Activated CD4-positive, alpha-beta T cell treated with anti-CD3 and anti-CD28 coated beads, Interleukin-2, amount 10 ng/mL, durations not matched to agents 24 days and 14 days (primary cell): ENCODE results near the gene DNAJC24. TPM values are rescaled to one million over a fixed set of nuclear protein-coding genes. Genes with fewer than 3 reads are reported as not detected.
"Not testable (repeated sequence)": the region's sequence is repeated elsewhere in the genome, so short reads cannot be mapped to it uniquely, and the experiment has no call there.

ENCODE experiments used
- DNase-seq: peaks from one replicate; pipeline ENCODE4 v3.0.0; 2022
- H3K27ac Mint-ChIP-seq: one replicate; pipeline ENCODE4 v1.8.0; 2022; ENCODE audit warnings: mild to moderate bottlenecking, mixed read lengths
- H3K27me3 Mint-ChIP-seq: one replicate; pipeline ENCODE4 v1.8.0; 2022; ENCODE audit warnings: mixed read lengths
- H3K36me3 Mint-ChIP-seq: one replicate; pipeline ENCODE4 v1.8.0; 2022; ENCODE audit warnings: low read depth, mild to moderate bottlenecking, mixed read lengths
- H3K4me1 Mint-ChIP-seq: one replicate; pipeline ENCODE4 v1.8.0; 2021; ENCODE audit warnings: mixed read lengths
- H3K4me3 Mint-ChIP-seq: one replicate; pipeline ENCODE4 v1.8.0; 2022; ENCODE audit warnings: mild to moderate bottlenecking, moderate library complexity, mixed read lengths
- H3K9me3 Mint-ChIP-seq: one replicate; pipeline ENCODE4 v1.8.0; 2021; ENCODE audit warnings: mixed read lengths
- intact Hi-C: fragments of 100-400 bp; cut with micrococcal nuclease; formaldehyde crosslinking; loops from one replicate; pipeline ENCODE4 v1.15.1; 2023
- total RNA-seq: library from RNA; stranded (reverse); gene quantifications from 2 replicates; pipeline ENCODE4 v1.2.3, GENCODE V29; 2022

DNAJC24 gene, protein sequence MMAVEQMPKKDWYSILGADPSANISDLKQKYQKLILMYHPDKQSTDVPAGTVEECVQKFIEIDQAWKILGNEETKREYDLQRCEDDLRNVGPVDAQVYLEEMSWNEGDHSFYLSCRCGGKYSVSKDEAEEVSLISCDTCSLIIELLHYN
- 15.8 and 19.0 TPM in 2 replicates for total RNA-seq

DNA sequence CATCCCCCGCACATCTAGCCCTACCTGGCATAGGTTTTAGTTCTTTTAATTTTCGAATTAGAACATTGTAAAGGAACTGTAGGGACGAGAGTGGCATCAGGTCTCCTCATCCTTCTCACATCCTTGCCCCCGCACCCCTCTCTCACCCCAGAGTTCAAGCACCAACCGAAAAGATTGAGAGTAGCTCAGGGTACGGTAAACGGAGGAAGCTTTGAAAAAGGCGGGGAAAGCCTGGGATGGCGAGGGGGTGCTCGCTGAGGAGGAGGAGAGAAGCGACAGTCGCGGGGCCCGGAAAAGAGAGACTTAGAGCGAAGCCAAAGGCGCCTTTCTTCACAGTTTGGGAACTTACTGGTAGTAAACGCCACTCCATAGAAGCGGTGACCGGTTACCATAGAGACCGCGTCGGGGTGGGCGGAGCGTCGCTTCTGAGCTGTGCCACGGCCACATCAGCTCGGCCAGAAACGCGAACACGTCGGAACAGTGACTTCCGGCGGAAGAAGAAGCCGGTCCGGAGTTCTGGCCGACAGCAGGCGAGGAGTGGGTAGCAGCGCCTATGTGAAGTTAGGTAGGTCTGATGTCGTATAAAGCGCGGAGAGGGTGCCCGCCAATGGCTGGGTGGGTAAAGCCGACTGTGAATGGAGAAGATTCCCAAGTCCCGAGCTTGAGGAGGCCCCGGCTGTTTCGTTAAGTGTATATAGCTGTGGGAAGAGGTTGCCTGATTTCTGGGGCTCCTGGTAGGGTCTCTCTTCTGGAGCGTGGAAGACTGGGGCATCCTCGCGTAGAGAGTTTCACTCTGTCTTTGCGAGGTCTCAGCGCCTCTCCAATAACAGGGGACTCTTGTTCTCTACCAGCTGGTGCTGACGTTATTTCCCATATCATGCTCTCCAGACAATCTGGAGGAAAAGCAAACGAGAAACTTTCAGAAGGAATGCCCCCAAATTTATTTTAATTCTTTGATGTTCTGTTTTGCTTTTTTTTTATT, at the start of gene DNAJC24, which contains the start of gene DCDC1:
DNAJC24 (plus strand) TSS at position 513 of the 982 bp plus-strand sequence. CDS start 889 bp downstream, outside the sequence.
DCDC1 (minus strand) TSS at position 392 of the 982 bp plus-strand sequence. CDS start 41,459 bp downstream, outside the sequence.
- peak; percentile 98 for DNase-seq
- Mint-ChIP-seq H3K9me3 (no peaks in the 10 kb centered on the region), H3K27me3 (peaks cover 15% of the 10 kb centered on the region), H3K27ac (peak within 1 kb of the TSS; percentile 93), H3K4me3 (peak within 1 kb of the TSS; percentile 89), H3K4me1 (peaks cover 15% of the 10 kb centered on the region), H3K36me3 (peaks cover 4% of the 10 kb centered on the region)
- intact Hi-C loops = loop anchor here (1.0 to 10.0 kb wide), 4 partner anchors 140 to 1047 kb away; partner anchors contain the start of genes ARL14EP, ELP4, IMMP1L and RCN1

DNA sequence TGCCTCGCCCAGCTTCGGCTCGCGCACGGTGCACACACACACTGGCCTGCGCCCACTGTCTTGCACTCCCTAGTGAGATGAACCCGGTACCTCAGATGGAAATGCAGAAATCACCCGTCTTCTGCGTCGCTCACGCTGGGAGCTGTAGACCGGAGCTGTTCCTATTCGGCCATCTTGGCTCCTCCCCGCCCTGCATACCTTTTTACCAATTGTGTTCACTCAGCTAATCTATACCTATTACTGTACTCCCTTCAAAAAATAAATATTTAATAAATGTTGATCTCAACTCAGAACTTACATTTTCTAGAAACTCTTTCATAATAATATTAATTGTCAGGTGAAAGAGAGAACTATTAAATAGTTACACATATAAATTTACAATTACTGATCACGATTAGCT, 48.2 kb upstream of the DNAJC24 start:
- intact Hi-C loops, H3K4me1 Mint-ChIP-seq, H3K9me3 Mint-ChIP-seq, DNase-seq, H3K27me3 Mint-ChIP-seq, H3K4me3 Mint-ChIP-seq, H3K27ac Mint-ChIP-seq, H3K36me3 Mint-ChIP-seq: not testable (repeated sequence)

DNA sequence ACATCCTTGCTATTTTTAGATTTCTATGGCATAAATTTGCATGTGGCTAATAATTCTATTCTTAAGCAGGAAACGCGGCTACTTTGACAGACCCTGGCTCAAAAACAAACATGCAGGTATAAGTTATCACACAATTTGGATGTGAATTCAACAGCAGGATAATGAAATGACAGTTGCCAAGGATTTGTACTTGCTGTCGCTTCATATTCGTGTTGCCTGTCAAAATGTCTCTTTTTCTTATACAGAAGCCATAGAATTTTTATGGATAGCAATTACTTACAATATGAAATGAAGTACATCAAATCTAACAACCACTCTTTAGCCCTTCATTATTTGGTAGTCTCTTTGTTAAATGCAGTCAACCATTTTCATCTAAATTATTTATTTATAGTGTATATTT, 46.5 kb upstream of the DNAJC24 start:
- H3K27me3 Mint-ChIP-seq = peaks cover 2% of the 10 kb centered on the region

DNA sequence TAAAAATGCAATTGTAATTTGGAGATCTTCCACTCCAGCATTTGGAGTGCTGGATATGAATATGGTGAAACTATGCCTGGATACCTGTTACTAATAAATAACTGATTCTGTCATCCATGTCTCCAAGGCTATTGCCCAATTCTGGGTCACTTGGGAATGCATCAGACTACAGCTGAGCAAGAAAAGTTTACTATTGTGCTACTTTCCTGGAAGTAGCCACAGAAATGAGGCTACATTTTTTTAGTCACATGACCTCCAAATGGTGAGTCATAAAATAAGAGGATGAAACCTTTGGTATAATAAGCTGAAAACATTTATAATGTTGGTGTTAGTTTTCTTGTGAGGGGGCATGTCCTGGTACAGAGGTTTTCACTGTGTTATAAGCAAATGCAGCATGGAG, 44.5 kb upstream of the DNAJC24 start:
- H3K36me3 Mint-ChIP-seq = no peaks in the 10 kb centered on the region
- intact Hi-C loops = no loop called here
- no peak overlapping the region for H3K27ac Mint-ChIP-seq
- no peak for DNase-seq
- no peak overlapping the region for H3K4me3 Mint-ChIP-seq
- H3K4me1 Mint-ChIP-seq = peaks cover 10% of the 10 kb centered on the region
- peaks cover 3% of the 10 kb centered on the region for H3K9me3 Mint-ChIP-seq
- peaks cover 2% of the 10 kb centered on the region for H3K27me3 Mint-ChIP-seq

More for the DNA sequence above, 46.5 kb upstream of the DNAJC24 start:
- intact Hi-C loops = no loop called here
- Mint-ChIP-seq H3K4me3 (no peak overlapping the region), H3K36me3 (no peaks in the 10 kb centered on the region), H3K9me3 (no peaks in the 10 kb centered on the region), H3K4me1 (peaks cover 10% of the 10 kb centered on the region), H3K27ac (no peak overlapping the region)
- DNase-seq = no peak

DNA sequence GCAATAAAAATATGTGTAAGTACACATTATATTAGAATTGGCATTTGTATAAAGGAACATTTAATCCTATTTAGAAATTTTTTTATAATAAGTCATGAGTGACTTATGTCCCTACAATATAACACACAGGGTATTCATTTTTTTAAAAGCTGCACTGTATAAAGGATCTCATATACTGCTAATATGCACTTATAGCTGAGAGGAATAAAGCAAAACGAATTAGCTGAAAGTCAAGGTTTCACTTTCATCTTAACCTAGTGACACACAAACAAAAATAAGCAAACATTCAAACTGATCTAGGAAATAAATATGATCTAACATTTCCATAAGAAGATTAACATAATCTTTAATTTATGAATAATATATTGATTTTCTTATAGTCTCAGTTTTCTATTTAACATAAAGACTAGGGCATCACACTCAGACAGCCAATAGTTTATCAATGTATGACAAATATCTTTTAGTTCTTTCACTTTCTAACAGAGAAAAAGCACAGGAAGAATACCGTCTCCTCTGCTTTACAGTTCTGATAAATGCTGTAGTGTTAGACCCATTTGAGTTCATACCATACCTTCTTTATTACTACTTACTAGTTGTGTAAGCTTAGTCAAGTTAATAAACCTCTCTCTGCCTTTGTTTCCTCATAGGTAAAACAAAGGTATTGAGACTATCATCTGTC, 43.1 kb upstream of the DNAJC24 start:
- H3K9me3 Mint-ChIP-seq = peaks cover 3% of the 10 kb centered on the region
- H3K27me3 Mint-ChIP-seq = peaks cover 2% of the 10 kb centered on the region
- no peak overlapping the region for H3K27ac Mint-ChIP-seq
- peak overlapping the region; percentile 32 for H3K4me3 Mint-ChIP-seq
- intact Hi-C loops = no loop called here
- no peak for DNase-seq
- H3K36me3 Mint-ChIP-seq = no peaks in the 10 kb centered on the region
- H3K4me1 Mint-ChIP-seq = peaks cover 10% of the 10 kb centered on the region

DNA sequence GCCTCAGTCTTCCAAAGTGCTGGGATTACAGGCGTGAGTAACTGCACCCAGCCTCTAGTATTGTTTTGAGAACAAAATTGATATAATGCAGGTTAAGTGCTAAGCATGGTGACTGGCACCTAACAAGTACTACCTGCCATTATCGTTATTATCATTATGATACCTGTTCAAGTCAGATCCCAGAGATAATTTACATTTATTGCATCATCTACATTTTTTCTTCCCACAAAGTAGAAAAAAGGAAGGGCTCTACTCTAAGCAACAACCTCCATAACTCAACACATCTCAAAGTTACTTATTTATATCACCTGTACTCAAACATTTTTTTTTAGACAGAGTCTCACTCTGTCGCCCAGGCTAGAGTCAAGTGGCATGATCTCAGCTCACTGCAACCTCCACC, 42.2 kb upstream of the DNAJC24 start:
- intact Hi-C loops = no loop called here
- peaks cover 10% of the 10 kb centered on the region for H3K4me1 Mint-ChIP-seq

DNA sequence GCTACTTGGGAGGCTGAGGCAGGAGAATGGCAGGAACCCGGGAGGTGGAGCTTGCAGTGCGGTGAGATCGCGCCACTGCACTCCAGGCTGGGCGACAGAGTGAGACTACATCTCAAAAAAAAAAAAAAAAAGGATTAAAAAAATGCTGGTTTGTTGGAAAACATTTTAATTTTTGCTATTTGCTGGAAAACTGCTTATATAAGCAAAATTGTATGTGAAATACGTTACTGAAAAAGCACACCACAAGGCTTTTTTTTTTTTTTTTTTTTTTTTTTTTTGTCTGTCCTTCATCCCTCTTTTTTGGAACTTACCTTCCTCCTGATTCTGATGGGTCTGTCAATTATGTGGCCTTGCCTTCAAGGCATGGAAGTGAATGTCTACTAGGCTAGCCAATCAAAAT, 41.0 kb upstream of the DNAJC24 start:
- Mint-ChIP-seq H3K9me3 (peaks cover 3% of the 10 kb centered on the region), H3K27ac (no peak overlapping the region), H3K4me3 (no peak overlapping the region), H3K36me3 (no peaks in the 10 kb centered on the region), H3K4me1 (peaks cover 10% of the 10 kb centered on the region), H3K27me3 (peaks cover 9% of the 10 kb centered on the region)
- no peak for DNase-seq
- intact Hi-C loops = no loop called here

More for the DNA sequence above, 42.2 kb upstream of the DNAJC24 start:
- Mint-ChIP-seq H3K27me3 (peaks cover 5% of the 10 kb centered on the region), H3K36me3 (no peaks in the 10 kb centered on the region), H3K27ac (no peak overlapping the region), H3K4me3 (no peak overlapping the region), H3K9me3 (peaks cover 3% of the 10 kb centered on the region)
- no peak for DNase-seq

DNA sequence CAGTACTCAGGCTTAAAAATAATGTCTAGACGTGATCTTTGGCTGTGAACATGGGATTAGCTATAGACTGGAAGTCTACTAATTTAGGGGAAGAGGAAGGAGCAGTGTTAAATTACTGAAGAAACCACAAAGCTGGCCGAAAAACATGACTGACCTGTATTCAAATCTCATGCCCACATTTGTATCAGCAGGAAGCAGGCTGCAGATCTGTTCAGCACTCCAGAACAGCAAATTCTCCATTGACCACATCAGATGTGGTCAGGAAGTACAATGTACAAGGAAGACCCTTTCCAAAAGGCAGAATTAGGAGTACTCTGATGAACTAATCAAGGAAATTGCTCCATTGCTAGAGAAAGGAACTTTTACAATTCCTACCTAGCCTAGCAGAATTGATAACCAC, 31.9 kb upstream of the DNAJC24 start:
- Mint-ChIP-seq H3K9me3 (no peaks in the 10 kb centered on the region), H3K27me3 (peaks cover 10% of the 10 kb centered on the region), H3K4me1 (no peaks in the 10 kb centered on the region), H3K36me3 (no peaks in the 10 kb centered on the region), H3K27ac (no peak overlapping the region), H3K4me3 (no peak overlapping the region)
- no peak for DNase-seq
- intact Hi-C loops = no loop called here

DNA sequence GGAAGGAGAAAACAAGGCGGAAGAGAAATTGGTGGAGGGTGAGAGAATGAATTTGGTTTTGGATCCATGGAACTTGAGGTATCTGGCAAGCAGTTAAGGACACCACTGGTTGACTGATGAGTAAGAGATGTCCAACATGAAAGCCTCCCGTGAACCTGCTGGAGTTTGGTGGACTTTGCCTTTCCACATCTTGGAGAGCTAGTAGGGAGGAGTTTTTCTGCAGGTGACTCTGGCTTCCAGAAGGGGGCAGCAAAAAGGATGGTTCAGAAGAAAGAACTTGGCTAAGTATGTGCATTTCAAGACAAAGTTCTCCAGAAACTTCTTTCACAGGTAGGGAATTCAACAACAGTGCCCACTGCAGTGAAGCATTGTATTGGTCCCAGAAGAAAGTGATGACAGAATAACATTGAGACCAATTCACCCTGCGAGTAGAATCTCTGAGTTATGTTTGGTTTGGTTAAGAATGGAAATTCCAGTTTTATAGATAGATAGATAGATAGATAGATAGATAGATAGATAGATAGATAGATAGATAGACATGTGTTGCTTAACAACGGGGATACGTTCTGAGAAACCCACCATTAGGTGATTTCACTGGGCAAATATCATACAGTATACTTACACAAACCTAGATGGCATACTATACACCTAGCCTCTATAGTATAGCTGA, 28.6 kb upstream of the DNAJC24 start:
- H3K9me3 Mint-ChIP-seq = no peaks in the 10 kb centered on the region
- H3K27me3 Mint-ChIP-seq = peaks cover 6% of the 10 kb centered on the region
- intact Hi-C loops = loop anchor here (5.0 kb wide), 1 partner anchor 616 kb away; no protein-coding TSS in a partner anchor
- H3K27ac Mint-ChIP-seq = no peak overlapping the region
- H3K4me1 Mint-ChIP-seq = no peaks in the 10 kb centered on the region
- no peaks in the 10 kb centered on the region for H3K36me3 Mint-ChIP-seq
- H3K4me3 Mint-ChIP-seq = no peak overlapping the region
- peak; percentile 69 for DNase-seq

DNA sequence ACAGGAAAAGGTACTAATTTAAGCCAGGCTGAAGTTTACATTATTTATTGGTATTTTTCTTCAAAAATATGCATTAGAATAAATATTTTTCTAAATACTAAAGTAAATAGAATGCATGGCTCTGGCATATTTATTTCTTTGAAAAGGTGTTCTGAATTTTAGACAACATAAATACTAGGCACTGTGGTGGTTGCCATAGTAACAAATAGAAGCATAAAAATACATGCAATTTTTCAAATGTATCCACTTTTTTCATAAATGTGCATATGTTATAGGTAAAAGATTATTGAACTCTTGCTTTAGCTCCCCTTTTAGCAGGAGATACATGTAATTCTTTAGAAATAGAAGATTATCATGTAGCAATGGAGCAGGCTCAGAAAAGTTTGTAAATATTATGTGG, 18.5 kb upstream of the DNAJC24 start:
- intact Hi-C loops = no loop called here
- no peak overlapping the region for H3K4me3 Mint-ChIP-seq
- H3K36me3 Mint-ChIP-seq = no peaks in the 10 kb centered on the region
- H3K27me3 Mint-ChIP-seq = peaks cover 4% of the 10 kb centered on the region
- no peaks in the 10 kb centered on the region for H3K4me1 Mint-ChIP-seq
- H3K27ac Mint-ChIP-seq = no peak overlapping the region
- no peak for DNase-seq
- no peaks in the 10 kb centered on the region for H3K9me3 Mint-ChIP-seq

DNA sequence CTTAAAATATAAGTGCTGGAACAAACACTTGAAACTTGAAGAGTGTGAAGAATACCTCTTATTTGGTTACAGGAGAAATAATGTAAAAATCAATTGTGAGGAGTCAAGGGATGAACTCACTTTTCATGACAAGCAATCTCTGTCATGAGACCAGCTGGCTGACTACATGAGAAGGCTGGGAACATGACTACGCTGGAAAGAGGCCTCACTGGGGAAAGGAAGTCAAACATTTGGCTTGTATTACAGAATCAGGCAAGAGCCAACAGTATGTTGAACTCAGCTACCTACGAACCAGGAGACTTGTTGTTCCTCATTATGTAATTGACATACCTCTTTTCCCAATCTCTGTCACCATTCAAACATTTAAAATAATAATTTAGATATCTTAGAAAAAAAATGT, 14.5 kb upstream of the DNAJC24 start:
- H3K27me3 Mint-ChIP-seq = peaks cover 4% of the 10 kb centered on the region
- H3K9me3 Mint-ChIP-seq = no peaks in the 10 kb centered on the region
- H3K4me1 Mint-ChIP-seq = no peaks in the 10 kb centered on the region
- H3K27ac Mint-ChIP-seq = no peak overlapping the region
- DNase-seq = no peak
- no peaks in the 10 kb centered on the region for H3K36me3 Mint-ChIP-seq
- intact Hi-C loops = no loop called here
- no peak overlapping the region for H3K4me3 Mint-ChIP-seq

DNA sequence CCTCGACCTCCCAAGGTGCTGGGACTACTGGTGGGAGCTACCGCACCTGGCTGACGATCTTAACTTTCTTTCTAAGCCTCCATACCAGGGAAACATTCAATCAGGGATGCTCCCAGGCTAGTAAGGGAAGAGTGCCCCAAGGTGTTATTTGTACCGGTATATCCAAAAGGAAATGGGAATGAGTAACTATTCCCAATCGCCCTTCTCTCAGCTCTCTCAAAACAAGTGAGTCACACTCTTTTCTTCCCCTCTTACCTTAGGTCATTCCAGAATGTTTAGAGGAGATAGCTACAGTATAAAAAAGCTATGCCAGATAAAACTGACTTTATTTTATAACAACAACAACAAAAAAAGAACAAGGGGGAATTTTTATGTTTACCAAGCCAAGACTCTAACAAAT, 13.8 kb upstream of the DNAJC24 start:
- intact Hi-C loops = no loop called here
- Mint-ChIP-seq H3K27me3 (peaks cover 4% of the 10 kb centered on the region), H3K36me3 (no peaks in the 10 kb centered on the region), H3K9me3 (no peaks in the 10 kb centered on the region), H3K4me3 (no peak overlapping the region), H3K4me1 (no peaks in the 10 kb centered on the region), H3K27ac (no peak overlapping the region)
- no peak for DNase-seq

DNA sequence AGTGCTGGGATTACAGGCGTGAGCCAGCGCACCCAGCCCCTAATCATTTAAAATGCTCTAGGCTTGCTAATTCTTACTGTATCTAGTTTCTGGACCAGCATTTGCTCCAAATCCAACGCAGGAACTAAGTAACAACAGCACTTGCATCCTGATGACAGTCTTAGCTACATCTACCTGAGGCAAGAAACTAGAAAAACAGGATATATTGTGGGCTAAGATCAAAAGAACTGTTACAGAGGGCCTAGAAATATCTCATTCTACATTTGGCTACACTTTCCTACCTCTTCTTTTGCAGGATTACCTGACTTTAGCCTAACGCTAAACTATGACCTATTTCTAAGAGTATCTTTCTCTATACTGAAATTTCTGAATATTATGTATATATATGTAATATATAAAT, 7.9 kb upstream of the DNAJC24 start:
- H3K27ac Mint-ChIP-seq = no peak overlapping the region
- intact Hi-C loops = loop anchor here (10.0 kb wide), 1 partner anchor 593 kb away; no protein-coding TSS in a partner anchor
- H3K4me1 Mint-ChIP-seq = peaks cover 5% of the 10 kb centered on the region
- H3K9me3 Mint-ChIP-seq = no peaks in the 10 kb centered on the region
- peaks cover 18% of the 10 kb centered on the region for H3K27me3 Mint-ChIP-seq
- H3K36me3 Mint-ChIP-seq = no peaks in the 10 kb centered on the region
- no peak for DNase-seq
- H3K4me3 Mint-ChIP-seq = no peak overlapping the region
